22Rv1 (cell line): ENCODE results near the gene SPECC1L.

Experiments used
- H3K27ac ChIP-seq: fragments of 450-650 bp; 2 replicates; pipeline ENCODE4 v1.5.1; 2017
- ZFX ChIP-seq: fragments of 450-650 bp; IDR thresholded peaks from 2 replicates; pipeline ENCODE4 v1.6.1; 2017; ENCODE audit warnings: antibody characterized with exemption, borderline replicate concordance
- TF ChIP-seq, protein P1 (sequence below): fragments of 450-650 bp; IDR thresholded peaks from 2 replicates; pipeline ENCODE4 v1.5.1; 2017; ENCODE audit warnings: mild to moderate bottlenecking

Gene SPECC1L

DNA sequence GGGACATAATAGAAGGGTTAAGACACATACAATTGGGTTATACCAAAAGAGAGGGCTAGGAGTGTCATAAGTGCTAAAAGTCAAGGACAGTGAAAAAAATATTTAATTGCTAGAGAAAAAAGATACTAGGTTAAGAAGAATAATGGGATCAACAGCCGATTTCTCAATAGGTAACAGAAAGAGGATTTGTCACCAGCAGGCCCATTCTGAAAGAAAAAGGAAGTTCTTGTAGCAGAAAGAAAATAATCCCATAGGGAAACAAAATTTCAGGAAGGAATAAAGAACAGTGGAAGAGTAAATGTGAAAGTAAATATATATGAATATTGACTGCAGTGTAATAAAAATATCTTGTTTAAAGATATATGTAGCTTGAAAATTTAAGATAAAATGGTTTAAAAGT is 113.5 kb downstream of the SPECC1L start:
- H3K27ac ChIP-seq, result no peak overlapping the region
- no peak for TF ChIP-seq ZFX
- TF ChIP-seq, protein P1, sequence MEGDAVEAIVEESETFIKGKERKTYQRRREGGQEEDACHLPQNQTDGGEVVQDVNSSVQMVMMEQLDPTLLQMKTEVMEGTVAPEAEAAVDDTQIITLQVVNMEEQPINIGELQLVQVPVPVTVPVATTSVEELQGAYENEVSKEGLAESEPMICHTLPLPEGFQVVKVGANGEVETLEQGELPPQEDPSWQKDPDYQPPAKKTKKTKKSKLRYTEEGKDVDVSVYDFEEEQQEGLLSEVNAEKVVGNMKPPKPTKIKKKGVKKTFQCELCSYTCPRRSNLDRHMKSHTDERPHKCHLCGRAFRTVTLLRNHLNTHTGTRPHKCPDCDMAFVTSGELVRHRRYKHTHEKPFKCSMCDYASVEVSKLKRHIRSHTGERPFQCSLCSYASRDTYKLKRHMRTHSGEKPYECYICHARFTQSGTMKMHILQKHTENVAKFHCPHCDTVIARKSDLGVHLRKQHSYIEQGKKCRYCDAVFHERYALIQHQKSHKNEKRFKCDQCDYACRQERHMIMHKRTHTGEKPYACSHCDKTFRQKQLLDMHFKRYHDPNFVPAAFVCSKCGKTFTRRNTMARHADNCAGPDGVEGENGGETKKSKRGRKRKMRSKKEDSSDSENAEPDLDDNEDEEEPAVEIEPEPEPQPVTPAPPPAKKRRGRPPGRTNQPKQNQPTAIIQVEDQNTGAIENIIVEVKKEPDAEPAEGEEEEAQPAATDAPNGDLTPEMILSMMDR, result no peak

DNA sequence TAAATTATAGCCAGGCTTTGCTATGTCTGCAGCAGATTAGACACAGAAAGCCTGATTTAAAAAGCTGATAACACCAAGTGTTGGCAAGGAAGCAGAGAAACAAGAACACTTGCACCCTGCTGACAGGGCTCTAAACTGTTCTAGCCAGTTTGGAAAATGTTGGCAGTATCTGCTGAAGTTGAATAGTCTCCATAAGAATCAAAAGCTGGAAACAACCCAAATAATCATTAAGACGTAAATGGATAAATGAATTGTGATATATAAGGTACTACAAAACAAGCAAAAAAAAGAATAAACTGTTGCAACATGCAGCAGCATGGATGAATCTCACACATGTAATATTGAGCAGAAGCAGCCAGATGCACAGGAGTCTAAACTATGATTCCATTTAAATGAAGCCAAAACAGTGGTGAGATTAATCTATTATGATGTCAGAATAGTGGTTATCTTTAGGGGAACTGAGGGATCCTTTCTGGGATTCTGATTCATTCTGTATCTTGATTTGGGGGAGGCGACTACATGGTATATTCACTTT is 116.4 kb downstream of the SPECC1L start:
- no peak for TF ChIP-seq ZFX
- TF ChIP-seq, protein P1, result no peak
- H3K27ac ChIP-seq, result peak overlapping the region; percentile 37; the same call in 1 of the 2 replicates

DNA sequence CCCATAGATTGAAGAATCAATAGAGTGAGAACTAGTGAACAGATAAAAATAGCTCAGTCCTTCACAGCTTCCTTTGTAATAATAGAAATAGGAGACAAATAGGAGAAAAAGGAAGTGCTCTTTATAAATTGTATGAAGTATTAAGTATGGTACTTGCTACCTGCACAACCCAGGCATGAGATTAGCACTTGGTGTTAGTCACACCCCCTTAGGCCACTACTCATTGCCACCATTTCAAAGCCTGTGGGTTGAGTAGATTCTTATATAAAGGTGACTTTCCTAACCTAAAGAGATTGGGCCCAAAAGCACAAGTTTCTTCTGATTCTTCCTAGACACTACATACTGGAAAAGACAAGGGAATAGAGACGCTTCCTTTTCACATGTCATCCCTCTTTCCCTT is 119.0 kb downstream of the SPECC1L start:
- H3K27ac ChIP-seq, result no peak overlapping the region
- TF ChIP-seq, protein P1, result no peak
- TF ChIP-seq ZFX, result no peak

DNA sequence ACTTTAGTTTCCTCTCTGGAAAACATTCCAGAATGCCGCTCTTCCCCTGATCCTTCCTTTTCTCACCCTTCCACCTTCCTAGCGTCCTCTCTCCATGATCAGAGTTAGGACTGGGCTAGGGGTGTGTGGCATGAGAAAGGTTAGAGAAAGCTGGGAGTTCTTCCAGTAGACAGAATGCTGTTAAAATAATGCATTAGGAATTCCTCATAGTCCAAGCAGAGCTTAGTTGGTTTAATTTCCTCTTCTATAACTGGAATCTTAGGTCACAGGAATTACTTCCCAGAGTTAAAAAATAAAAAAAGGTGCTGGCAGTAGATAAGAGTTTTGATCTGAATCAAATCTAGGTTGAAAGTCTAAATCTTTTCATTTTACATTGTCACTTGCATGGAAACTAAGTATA is 119.5 kb downstream of the SPECC1L start:
- TF ChIP-seq, protein P1, result no peak
- no peak overlapping the region for H3K27ac ChIP-seq

DNA sequence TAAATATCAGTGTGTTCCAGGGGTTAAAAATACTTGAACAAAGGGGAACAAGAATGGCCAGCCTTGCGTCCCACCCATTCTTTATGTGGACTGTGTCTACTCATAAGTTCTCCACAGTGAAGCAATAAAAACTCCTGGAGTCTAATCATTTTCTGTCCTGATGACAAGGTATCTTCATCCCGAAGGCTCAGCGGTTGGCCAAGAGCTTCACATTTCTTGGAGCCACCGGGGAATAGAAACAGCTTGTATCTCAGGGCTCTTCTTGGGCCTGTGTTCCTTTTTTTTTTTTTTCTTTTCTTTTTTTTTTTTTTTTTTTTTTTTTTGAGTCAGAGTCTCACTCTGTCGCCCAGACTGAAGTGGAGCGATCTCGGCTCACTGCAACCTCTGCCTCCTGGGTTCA is 119.9 kb downstream of the SPECC1L start:
- no peak overlapping the region for H3K27ac ChIP-seq
- TF ChIP-seq, protein P1, result no peak
- TF ChIP-seq ZFX, result no peak

DNA sequence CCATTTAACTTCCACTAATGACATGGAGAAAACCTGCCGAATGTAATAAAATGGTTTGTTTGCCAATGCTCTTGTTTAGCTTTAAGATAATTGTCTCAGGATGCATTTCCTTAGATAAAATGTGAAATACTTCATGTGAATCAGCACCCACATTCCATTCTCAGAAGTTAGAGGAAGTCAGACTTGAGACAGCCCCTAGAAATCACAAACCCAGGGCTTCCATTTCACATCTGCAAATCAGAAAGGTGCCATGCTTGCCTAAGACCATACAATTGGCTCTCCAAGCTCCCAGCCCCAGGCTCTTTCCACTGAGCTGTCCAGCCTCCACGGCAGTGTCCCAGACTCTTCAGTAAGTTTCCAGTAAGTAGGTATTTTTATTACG is 121.2 kb downstream of the SPECC1L start:
- TF ChIP-seq, protein P1, result no peak
- no peak for TF ChIP-seq ZFX
- H3K27ac ChIP-seq, result peak overlapping the region; percentile 52

DNA sequence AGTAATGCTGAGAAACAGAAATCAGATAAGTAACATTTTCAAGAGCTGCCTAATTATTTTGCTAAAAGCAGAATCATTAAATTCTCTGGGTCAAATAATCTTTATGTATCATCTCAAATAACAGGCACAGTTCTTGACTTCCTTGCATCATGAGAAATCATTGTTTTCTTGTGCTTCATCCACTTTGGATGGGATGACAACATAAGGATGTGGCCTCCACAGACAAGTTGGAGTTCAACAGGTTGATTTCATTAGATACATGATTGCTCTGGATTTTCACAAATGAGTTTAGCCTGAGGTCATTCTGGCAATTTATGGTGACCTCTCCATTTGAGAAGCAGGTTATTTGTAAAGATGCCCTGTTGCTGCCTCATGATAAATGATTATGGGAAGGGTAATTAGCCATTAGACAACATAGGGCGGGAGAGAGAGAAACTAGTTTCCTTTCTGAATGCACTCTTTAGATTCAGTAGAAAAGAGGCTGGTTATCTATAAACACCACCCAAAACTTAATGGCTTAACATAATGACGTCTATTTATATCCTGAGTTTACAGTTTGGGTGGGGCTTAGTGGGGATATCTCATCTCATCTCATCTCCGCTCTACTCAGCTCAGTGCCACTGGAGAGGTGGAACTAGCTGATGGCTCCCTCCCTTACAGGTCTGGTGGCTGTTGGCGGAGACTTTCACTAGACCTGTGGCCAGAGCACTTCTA is 121.7 kb downstream of the SPECC1L start:
- no peak for TF ChIP-seq ZFX
- TF ChIP-seq, protein P1, result no peak

More for the DNA sequence above, 121.7 kb downstream of the SPECC1L start:
- H3K27ac ChIP-seq, result peak overlapping the region; percentile 52
